Stimulated activated CD4-positive, alpha-beta T cell treated with anti-CD3 and anti-CD28 coated beads, TNF-alpha, amount 100 ng/mL, for 1 hour (primary cell): Measurements from ENCODE around the gene RBMX.
"Not testable (repeated sequence)": the region's sequence is repeated elsewhere in the genome, so short reads cannot be mapped to it uniquely, and the experiment has no call there.

Source experiments
- DNase-seq, 3 donors: peaks; one replicate each; pipeline ENCODE4 v3.0.0-alpha.2; 2020; ENCODE audit warnings: low read depth in 3 of 3, low spot score in 1 of 3

RBMX gene

DNA sequence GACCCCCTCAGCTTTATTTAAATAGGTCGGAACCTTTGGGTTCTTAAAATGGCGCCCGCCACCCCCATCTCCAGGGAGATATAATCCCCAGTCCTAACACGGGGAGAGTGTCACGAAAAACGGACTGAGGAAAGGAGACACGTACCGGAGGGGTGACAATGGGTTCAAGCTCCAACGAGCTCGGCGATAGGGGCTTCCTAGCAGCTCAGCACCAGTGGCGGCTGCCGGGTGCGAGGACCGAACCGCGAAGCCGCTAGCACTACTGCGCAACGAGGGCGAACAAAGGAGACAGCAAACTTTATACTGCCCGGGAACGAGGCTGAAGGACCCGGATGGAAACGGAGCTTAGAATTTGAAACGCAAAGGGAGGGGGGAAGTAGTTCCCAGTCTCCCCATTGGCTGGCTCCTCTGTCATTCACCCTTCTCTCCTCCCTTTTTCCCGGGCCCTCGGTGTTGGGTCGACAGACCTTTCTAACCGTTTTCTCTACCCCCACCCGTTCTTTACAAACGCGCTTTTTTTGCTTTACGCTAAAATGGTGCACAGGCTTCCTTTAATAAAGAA is at the start of gene RBMX:
RBMX (minus strand) TSS at position 274 of the 562 bp plus-strand sequence. CDS start 1,298 bp downstream, outside the sequence.
- peak; percentile 71 to 81 (median 77) for DNase-seq

DNA sequence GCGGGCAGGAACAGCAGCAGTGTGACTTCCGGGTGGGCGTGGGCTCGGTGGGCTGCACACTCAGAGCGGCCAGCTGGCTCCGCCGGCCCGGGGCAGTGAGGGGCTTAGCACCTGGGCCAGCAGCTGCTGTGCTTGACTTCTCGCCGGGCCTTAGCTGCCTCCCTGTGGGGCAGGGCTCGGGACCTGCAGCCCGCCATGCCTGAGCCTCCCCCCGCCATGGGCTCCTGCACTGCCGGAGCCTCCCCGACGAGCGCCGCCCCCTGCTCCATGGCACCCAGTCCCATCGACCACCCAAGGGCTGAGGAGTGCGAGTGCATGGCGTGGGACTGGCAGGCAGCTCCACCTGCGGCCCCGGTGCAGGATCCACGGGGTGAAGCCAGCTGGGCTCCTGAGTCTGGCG is 40.9 kb upstream of the RBMX start:
- DNase-seq, result not testable (repeated sequence)

DNA sequence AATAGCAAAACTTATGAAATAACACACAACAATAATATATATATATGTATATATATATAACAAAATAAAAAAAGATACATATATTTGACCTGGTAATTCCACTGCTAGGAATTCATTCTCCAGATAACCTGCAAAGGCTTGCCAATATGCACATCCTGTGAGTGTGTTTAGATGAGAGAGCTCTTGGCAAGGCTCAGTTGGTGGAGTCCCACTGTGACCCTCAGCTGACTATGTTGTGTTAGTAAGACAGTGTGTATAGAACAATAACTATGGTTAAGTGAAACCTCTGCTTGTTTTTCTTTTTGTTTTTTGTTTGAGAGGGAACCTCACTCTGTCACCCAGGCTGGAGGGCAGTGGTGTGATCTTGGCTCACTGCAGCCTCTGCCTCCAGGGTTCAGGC is 39.5 kb upstream of the RBMX start:
- DNase-seq, result no peak

DNA sequence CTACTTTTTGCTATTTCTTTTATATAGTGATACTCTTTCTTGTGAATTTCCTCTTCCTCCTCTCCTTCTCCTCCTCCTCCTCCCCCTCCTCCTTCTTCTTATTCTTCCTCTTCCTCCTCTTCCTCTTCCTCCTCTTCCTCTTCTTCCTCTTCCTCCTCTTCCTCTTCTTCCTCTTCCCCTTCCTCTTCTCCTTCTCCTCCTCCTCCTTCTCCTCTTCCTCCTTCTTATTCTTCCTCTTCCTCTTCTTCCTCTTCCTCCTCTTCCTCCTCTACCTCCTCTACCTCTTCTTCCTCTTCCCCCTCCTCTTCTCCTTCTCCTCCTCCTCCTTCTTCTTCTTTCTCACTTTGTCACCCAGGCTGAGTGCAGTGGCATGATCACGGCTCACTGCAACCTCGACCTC is 36.3 kb upstream of the RBMX start:
- DNase-seq, result no peak

DNA sequence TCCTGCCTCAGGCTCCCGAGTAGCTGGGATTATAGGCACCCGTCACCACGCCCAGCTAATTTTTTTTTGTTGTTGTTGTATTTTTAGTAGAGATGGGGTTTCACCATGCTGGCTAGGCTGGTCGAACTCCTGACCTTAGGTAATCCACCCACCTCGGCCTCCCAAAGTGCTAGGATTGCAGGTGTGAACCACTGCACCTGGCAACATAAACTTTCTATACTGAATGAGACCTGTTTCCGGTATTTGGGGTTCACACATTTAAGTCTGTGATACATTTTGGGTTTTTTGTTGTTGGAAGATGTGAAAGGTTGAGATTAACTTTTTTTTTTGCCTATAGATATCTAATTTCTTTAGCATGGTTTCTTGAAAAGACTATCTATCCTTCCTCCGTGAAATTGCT is 31.1 kb upstream of the RBMX start:
- not testable (repeated sequence) for DNase-seq

DNA sequence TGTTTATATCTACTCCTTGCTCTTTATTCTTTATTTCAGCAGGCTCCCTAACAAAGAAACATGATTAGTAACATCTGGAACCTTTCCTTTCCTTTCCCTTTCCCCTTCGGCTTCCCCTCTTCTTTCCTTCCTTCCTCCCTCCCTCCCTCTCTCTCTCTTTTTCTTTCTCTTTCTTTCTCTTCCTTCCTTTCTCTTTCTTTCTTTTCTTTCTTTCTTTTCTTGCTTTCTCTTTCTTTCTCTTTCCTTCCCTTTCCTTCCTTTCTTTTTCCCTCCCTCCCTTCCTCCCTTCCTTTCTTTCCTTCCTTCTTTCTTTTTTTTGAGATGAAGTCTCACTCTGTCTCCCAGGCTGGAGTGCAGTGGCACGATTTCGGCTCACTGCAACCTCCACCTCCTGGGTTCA is 30.7 kb upstream of the RBMX start:
- no peak for DNase-seq

DNA sequence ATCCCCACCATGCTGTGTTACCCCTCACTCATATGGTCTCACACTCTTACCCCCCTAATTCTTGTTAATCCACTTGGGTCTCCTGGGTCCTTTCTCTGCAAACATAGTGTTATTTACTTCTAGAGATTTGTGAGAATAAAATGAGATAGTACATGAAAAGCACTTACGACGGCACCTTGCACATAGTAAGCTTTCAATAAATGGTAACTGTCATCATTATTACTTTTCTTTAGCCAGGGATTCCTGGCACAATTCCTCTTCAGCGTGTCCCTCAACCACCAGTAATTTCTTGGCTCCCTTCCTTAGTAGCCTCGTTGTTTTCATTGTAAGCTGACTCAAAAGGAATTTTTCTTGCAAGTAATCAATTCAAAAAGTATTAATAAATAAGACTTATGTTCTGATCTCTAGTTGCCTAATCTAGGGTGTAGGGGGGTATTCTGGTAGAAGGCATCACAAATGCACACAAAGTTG is 30.1 kb upstream of the RBMX start:
- no peak for DNase-seq

DNA sequence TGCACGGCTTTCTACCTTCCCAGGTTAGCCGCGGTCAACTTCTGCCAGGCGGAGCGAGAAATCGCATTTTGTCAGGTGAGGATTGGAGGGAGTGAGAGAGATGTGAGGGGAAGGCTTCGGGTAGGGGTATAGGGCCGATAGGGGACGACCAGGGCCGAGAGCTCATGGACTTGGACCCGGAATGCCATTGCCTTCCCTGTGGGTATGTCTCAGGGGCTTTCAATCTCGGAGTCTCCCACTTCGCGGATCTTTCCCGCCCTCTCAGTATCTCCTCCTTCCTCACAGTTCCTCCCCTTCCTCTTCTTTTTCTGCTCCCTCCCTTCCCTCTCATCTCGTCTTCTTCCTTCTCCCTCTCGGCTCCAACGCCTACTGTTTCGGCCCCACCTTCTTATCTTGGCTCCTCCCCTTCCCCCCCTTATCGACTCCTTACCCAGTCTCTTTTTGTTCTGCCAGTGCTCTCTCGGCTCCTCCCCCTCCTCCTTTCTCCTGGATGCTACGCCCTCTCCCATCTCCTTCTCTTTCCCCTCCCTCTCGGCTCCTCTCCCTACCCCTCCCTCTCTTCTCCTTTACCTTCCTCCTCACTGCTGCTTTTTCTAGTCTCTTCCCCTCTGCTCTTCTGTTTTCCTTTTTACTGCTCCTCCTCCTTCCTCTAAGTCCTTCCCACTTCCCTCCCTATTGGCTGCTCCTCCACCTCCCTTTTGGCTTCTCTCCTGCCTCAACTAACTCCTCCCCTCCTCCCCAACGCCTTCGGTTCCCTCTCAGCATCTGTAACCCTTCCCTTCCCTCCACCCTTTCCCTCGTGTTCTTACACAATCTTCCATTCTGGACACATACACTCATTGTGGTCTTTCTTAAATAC is 29.4 kb upstream of the RBMX start:
- DNase-seq, result peak; percentile 12 to 30 (median 15)

DNA sequence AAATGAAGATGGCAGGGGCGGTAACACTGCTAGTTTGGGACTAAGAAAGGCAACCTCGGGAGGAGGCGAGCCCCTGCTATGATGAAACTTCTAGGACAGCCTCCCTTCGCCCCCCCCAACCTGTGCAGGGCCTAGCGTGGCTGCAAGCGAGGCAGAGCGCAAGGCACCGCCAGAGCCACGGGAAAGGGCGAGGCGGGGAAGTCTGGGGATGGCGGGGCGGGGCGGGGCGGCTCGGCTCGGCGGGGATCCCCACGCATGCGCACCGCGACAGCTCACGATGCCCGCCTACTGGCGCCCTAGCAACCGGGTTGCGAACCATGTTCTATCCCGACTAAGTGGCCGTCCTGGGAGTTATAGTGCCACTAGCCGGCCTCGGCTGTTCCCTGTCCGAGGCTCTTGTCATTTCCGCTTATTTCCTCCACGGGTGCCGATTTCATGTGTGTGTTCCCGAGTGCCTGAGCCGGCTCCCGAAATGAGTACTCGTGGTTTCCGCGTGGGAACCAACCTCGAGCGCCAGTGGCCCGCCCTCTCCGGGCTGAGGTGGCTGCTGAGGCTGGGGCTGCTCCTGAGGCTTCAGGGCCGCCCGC is 28.7 kb upstream of the RBMX start:
- peak; percentile 43 to 62 (median 47) for DNase-seq

DNA sequence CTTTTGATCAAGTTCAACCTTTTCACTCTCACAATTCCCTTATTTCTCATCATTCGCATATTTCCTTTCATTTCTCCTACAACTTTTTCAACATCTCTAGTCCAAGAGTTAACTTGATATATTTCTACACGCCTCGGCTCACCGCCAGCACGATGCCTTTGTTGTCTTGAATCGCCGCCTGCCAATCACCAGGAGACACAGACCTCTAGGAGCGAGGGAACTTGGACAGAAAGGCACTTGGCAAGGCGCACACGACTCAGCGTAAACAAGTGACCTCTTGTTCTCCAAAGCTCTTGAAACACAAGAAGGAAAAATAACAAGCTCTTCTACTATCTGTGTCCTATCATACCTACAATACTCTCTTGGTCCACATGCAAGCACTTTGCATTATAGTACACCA is 27.1 kb upstream of the RBMX start:
- no peak for DNase-seq

DNA sequence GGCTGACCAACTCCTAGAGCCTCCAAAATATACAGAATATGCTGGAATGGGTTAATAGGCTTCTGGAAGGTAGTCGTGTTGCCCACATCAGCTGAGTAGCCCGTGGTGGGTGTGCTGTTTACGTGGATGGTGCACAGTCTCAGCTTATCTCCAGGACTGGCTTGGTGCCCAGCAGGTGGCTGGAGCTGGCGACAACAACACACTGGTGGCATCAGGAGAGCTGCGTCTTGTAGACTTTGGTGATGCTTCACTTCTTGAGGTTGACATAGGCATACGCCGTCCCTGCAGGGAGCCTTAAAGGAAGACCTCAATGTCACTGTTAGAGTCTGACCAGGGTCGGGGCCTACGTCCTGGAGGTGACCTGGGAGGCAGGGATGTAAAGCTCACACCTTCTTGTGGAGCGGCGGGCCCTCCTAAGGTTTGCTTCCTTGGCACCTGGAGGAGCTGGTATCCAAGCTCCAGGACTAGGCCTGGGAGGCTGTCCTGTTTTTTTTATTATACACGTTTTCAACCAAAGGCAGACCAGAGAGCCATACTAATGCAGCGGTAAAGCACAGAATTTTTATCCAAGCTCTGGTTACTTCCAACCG is 26.5 kb upstream of the RBMX start:
- DNase-seq, result no peak

DNA sequence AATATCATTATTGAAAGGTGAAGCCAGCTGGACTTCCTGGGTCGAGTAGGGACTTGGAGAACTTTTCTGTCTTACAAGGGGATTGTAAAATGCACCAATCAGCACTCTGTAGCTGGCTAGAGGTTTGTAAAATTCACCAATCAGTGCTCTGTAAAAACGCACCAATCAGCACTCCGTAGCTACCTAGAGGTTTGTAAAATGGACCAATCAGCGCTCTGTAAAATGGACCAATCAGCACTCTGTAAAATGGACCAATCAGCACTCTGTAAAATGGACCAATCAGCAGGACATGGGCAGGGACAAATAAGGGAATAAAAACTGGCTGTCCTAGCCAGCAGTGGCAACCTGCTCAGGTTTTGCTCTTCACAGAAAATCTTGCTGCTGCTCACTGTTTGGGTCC is 23.5 kb upstream of the RBMX start:
- not testable (repeated sequence) for DNase-seq

DNA sequence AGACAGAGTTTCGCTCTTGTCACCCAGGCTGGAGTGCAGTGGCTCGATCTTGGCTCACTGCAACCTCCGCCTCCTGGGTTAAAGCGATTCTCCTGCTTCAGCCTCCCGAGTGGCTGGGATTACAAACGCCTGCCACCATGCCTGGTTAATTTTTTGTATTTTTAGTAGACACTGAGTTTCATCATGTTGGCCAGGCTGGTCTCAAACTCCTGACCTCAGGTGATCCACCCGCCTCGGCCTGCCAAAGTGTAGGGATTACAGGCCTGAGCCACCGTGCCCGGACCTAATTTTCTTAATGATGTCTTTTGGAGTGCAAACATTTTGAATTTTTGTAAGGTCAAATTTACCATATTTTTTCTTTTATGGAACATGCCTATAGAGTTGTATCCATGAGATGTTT is 19.5 kb upstream of the RBMX start:
- DNase-seq, result not testable (repeated sequence)

DNA sequence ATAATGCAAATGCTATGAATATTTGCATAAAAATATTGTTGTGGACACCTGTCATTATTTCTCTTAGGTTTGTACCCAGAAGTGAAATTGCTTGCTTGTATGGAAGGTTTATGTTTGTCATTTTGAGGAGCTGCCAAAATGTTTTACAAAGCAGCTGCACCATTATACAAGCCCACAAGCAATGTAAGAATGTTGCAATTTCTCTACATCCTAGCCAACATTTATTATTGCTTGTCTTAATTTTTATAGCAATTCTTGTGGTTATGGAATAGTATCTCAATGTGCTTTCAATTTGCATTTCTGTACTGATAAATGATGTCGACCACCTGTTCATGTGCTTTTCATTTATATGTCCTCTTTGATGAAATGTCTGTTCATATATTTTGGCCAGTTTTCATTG is 18.7 kb upstream of the RBMX start:
- DNase-seq, result no peak

DNA sequence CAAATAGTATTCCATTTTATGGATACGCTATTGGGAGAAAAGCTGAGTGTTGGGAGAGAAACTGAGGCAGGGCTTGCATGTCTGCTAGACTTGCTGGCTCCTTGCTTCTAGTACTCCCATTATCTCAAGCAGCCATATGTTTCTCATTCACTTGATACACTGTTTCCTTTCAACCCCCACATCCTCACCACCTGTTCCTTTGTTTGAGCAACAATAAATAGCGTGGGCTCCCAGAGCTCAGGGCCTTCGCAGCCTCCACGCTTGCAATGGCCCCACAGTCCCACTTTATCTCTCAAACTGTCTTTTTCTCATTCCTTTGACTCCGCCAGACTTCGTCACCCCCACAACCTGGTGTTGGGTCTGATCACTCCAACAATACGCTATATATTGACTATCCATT is 18.2 kb upstream of the RBMX start:
- DNase-seq, result not testable (repeated sequence)

DNA sequence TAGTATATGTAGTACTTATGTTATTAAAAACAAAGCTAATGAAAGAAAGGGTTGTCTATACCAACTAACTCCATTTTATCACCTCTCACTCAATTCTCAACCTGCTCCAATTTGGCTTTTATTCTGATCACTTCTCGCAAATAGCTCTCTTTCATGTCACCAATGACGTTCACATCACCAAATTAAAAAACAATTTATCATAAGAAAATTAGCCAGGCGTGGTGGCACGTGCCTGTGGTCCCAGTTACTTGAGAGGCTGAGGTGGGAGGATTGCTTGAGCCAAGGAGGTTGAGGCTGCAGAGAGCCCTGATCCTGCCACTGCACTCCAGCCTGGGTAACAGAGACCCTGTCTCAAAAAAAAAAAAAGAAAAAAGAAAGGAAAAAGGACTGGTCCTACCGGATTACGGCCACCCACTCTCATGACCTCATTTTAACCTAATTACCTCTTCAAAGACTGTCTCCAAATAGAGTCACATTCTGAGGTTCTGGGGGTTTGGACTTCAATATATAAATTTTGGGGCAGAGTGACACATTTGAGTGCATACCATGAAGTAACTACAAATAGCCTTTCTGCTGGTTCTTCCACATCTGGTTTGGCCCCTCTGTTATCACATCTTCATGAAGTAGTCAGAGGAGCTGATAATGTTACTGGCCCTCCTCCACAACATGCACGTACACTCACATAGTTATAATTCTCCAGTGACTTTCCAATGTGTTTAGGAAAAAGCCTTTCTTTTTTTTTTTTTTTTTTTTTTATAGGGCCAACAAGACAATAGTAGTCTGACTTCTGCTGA is 15.8 kb upstream of the RBMX start:
- DNase-seq, result no peak

DNA sequence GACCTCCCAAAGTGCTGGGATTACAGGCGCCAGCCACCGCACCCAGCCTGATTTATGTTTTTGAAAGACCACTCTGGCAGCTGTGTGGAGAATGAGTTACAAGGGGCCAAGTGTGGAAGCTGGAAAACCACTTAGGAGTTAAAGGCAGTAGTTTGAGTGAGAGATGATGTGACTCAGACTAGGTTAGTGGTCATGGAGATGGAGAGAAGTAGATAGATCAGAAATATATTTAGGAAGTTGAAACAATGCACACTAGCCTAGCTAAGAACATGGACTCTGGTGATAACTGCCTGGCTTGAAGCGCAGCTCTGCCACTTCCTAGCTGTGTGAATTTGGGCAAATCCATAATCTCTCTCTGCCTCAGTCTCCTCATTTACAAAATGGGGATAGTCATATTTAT is 11.9 kb upstream of the RBMX start:
- DNase-seq, result no peak

DNA sequence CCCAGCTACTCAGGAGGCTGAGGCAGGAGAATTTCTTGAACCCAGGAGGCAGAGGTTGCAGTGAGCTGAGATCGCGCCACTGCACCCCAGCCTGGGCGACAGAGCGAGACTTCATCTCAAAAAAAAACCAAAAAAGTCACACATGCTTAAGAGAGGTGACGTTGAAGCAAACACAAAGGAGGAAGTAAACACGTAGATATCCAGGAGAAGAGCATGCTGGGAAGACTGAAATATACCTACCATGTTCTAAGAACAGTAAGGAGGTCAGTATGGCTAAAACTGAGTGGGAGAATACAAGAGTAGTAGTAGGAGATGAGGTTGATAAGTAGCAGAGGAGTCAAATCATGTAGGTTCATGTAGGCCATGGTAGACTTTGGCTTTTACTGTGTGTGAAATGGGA is 10.1 kb upstream of the RBMX start:
- DNase-seq, result not testable (repeated sequence)

DNA sequence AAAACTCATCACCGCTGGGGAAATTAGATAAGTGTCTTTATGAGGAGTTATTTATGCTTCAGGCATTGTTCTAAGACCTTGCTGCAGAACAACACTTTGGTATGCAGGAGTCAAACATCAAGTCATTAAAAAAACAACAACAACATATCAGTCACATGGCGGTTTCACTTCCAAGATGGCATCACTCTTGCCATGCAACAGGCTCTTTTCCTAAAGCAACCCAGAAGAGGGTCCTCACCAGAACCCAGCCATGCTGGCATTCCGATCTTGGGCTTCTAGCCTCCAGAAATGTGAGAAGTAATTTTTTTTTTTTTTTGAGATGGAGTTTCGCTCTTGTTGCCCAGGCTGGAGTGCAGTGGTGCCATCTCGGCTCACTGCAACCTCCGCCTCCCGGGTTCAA is 8.7 kb upstream of the RBMX start:
- DNase-seq, result no peak

DNA sequence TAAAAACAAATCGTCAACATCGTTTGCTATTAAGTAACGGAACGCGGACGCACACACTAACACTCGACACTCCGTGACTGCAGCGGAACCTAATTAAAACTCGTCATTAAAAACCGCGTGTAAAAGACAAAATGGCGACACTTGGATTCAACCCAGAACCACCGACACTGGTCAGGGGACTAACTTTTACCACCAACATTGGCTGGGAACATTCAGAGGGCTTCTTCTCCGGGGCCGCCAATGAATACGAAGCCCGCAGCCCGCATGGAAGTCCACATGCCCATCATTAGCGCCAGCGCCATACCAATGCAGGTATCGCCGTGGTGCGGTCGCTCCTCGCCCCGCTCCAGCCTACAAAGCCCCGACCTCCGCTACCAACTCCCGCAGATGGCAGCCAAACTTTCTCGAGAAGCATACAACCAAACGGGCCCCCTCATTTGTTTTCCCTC is 498 bp downstream of the RBMX start:
- DNase-seq, result peak in 1 of 3 donors; percentile 1
